Coronary artery (tissue), 2 donors: Measurements from ENCODE around the gene ABCA8.

Experiments
- DNase-seq: peaks from one replicate; pipeline ENCODE4 v3.0.0-alpha.2; 2017; ENCODE audit warnings: low spot score
- H3K27ac ChIP-seq, 2 donors: fragments of 200-600 bp; sonication (generic); one replicate each; pipeline ENCODE4 v1.5.1; 2016 to 2019
- H3K4me3 ChIP-seq: fragments of 200-600 bp; sonication (generic); 2 replicates; pipeline ENCODE4 v1.5.1; 2016; ENCODE audit warnings: mild to moderate bottlenecking, moderate library complexity
- CTCF ChIP-seq: fragments of 200-600 bp; sonication (generic); IDR thresholded peaks from one replicate; pipeline ENCODE4 v1.5.1; 2019; ENCODE audit warnings: antibody characterized with exemption

The ABCA8 gene

GRCh38 chr17:68840073-68840472 is 115.1 kb downstream of the ABCA8 start:
- DNase-seq = no peak
- H3K4me3 ChIP-seq = no peak overlapping the region
- no peak overlapping the region for H3K27ac ChIP-seq
- no peak for TF ChIP-seq CTCF

- DNase-seq = no peak
Measured at GRCh38 chr17:68835071-68835470, 120.1 kb downstream of the ABCA8 start.

GRCh38 chr17:68834328-68834836 is 120.8 kb downstream of the ABCA8 start:
- no peak overlapping the region for H3K4me3 ChIP-seq
- TF ChIP-seq CTCF = no peak
- no peak for DNase-seq
- H3K27ac ChIP-seq = peak overlapping the region in 1 of 2 donors; percentile 29

More at GRCh38 chr17:68835071-68835470, 120.1 kb downstream of the ABCA8 start:
- no peak for TF ChIP-seq CTCF
- H3K4me3 ChIP-seq = no peak overlapping the region
- H3K27ac ChIP-seq = peak overlapping the region in 1 of 2 donors; percentile 29

- H3K4me3 ChIP-seq = no peak overlapping the region
- H3K27ac ChIP-seq = peak overlapping the region in 1 of 2 donors; percentile 15
- TF ChIP-seq CTCF = no peak
- DNase-seq = no peak
Measured at GRCh38 chr17:68832109-68832802, 122.9 kb downstream of the ABCA8 start.

- no peak for DNase-seq
- Histone ChIP-seq H3K4me3 (no peak overlapping the region), H3K27ac (no peak overlapping the region)
- TF ChIP-seq CTCF = no peak
Measured at GRCh38 chr17:68831170-68831569, 124.0 kb downstream of the ABCA8 start.

GRCh38 chr17:68830313-68830712 is 124.9 kb downstream of the ABCA8 start:
- no peak for TF ChIP-seq CTCF
- no peak for DNase-seq
- Histone ChIP-seq H3K4me3 (no peak overlapping the region), H3K27ac (no peak overlapping the region)

GRCh38 chr17:68829211-68829610 is 126.0 kb downstream of the ABCA8 start:
- no peak overlapping the region for H3K27ac ChIP-seq
- DNase-seq = no peak
- TF ChIP-seq CTCF = no peak
- no peak overlapping the region for H3K4me3 ChIP-seq
